GM12878 (cell line): ENCODE measurements around the gene RRAD. TPM values are rescaled to one million over a fixed set of nuclear protein-coding genes. Genes with fewer than 3 reads are reported as not detected.

ENCODE experiments used
- ATAC-seq: fragments of 200-7000 bp; cut with Tn5 transposase; 3 replicates; pipeline ENCODE4 v1.9.1; 2020; ENCODE audit warnings: mild to moderate bottlenecking, moderate library complexity
- BruUV-seq: library from RNA; stranded (reverse); fragments of 400-500 nt; replicated peaks from 2 replicates; lab custom pipeline; 2021; lab: Mats Ljungman, UMichigan
- CTCF ChIA-PET: fragments of 300-600 bp; sonication (Branson Sonifier 250); formaldehyde crosslinking; extraction: SDS; loops from one replicate; lab custom pipeline; 2021; ENCODE audit warnings: inconsistent platforms; lab: Yijun Ruan, JAX
- POLR2A ChIA-PET: fragments of 350-600 bp; formaldehyde crosslinking; extraction: SDS; loops from one replicate; lab custom pipeline; 2021; ENCODE audit warnings: inconsistent platforms; lab: Charles Lee
- RAD21 ChIA-PET: fragments of 300-600 bp; sonication (Branson Sonifier 250); formaldehyde crosslinking; loops from one replicate; lab custom pipeline; 2023; ENCODE audit warnings: antibody characterized with exemption; ENCODE audit not compliant: unreplicated experiment; lab: Charles Lee
- SMC1A ChIA-PET: fragments of 300-600 bp; sonication (Branson Sonifier 250); formaldehyde crosslinking; loops from one replicate; lab custom pipeline; 2023; ENCODE audit not compliant: unreplicated experiment, uncharacterized antibody; lab: Charles Lee
- DNase-seq: peaks from one replicate; pipeline ENCODE4 v3.0.0-alpha.2; 2011; ENCODE audit warnings: low read depth, low spot score
- FAIRE-seq: peaks from 3 replicates; lab custom pipeline; 2011; peaks lifted over from hg19 to GRCh38; lab: Jason Lieb, UNC
- H2AFZ ChIP-seq: 2 replicates; pipeline ENCODE4 v1.6.0; 2011; ENCODE audit warnings: low read depth, low read length, control low read depth; ENCODE audit not compliant: control insufficient read depth
- H3K27ac ChIP-seq: 2 replicates; pipeline ENCODE4 v1.5.1; 2011; ENCODE audit warnings: control low read depth; ENCODE audit not compliant: control insufficient read depth, insufficient read depth
- H3K27me3 ChIP-seq, 2 experiments: replicated peaks in 1 of 2; 2 replicates each; pipeline versions ENCODE4 v1.6.0 to v1.6.1; 2011; ENCODE audit warnings: low read length in 1 of 2; ENCODE audit not compliant: control insufficient read depth in 2 of 2, insufficient read depth in 2 of 2
- H3K36me3 ChIP-seq, 2 experiments: 2 replicates each; pipeline ENCODE4 v1.5.1; 2011; ENCODE audit warnings: low read length in 1 of 2; ENCODE audit not compliant: control insufficient read depth in 2 of 2, insufficient read depth in 2 of 2
- H3K4me1 ChIP-seq: 2 replicates; pipeline ENCODE4 v1.6.1; 2011; ENCODE audit warnings: mild to moderate bottlenecking, low read length, moderate library complexity, mixed read lengths; ENCODE audit not compliant: control insufficient read depth, insufficient read depth
- H3K4me2 ChIP-seq: 2 replicates; pipeline ENCODE4 v1.6.0; 2011; ENCODE audit warnings: control low read depth; ENCODE audit not compliant: control insufficient read depth, insufficient read depth
- H3K4me3 ChIP-seq: fragments of 200-600 bp; sonication (generic); 2 replicates; pipeline ENCODE4 v1.5.1; 2016
- H3K79me2 ChIP-seq: 2 replicates; pipeline ENCODE4 v1.6.0; 2011; ENCODE audit warnings: low read length; ENCODE audit not compliant: control insufficient read depth, insufficient read depth
- H3K9ac ChIP-seq: 2 replicates; pipeline ENCODE4 v1.8.0; 2011; ENCODE audit warnings: low read length, control low read depth, mixed read lengths; ENCODE audit not compliant: control insufficient read depth, insufficient read depth
- H3K9me3 ChIP-seq: replicated peaks from 3 replicates; pipeline ENCODE4 v1.5.1; 2011; ENCODE audit warnings: mild to moderate bottlenecking, low read length; ENCODE audit not compliant: control insufficient read depth, insufficient read depth
- H4K20me1 ChIP-seq: 2 replicates; pipeline ENCODE4 v1.6.0; 2011; ENCODE audit not compliant: control insufficient read depth, insufficient read depth
- ASH2L ChIP-seq: fragments of 300-600, 200-600 bp; sonication (generic); IDR thresholded peaks from 2 replicates; pipeline ENCODE4 v1.6.1; 2017; ENCODE audit warnings: low read depth, mild to moderate bottlenecking, borderline replicate concordance
- BHLHE40 ChIP-seq, 2 experiments: fragments of 450-650 bp in 1 of 2; IDR thresholded peaks; 2 replicates each; pipeline ENCODE4 v1.6.1; 2011 to 2017; ENCODE audit warnings: low read depth in 2 of 2, borderline replicate concordance in 1 of 2, improper control_type of control experiment in 1 of 2, low read length in 1 of 2, mild to moderate bottlenecking in 1 of 2
- ETV6 ChIP-seq, 2 experiments: fragments of 450-650 bp in 1 of 2; IDR thresholded peaks in 1 of 2; conservative IDR thresholded peaks in 1 of 2; 2 replicates each; pipeline ENCODE4 v1.6.1; 2014; ENCODE audit warnings: antibody characterized with exemption in 1 of 2, borderline replicate concordance in 1 of 2, low read depth in 1 of 2, mild to moderate bottlenecking in 1 of 2, moderate library complexity in 1 of 2
- HDGF ChIP-seq: fragments of 450-650 bp; IDR thresholded peaks from 2 replicates; pipeline ENCODE4 v1.6.1; 2016; ENCODE audit warnings: antibody characterized with exemption
- NRF1 ChIP-seq: conservative IDR thresholded peaks from 2 replicates; pipeline ENCODE4 v1.6.1; 2011; ENCODE audit warnings: mild to moderate bottlenecking, low read depth, low read length, improper control_type of control experiment
- PML ChIP-seq: IDR thresholded peaks from 2 replicates; pipeline ENCODE4 v1.6.1; 2012; ENCODE audit warnings: low read length, inconsistent platforms
- POLR2AphosphoS2 ChIP-seq: IDR thresholded peaks from 2 replicates; pipeline ENCODE4 v1.6.1; 2011; ENCODE audit warnings: low read depth, mild to moderate bottlenecking, low read length, improper control_type of control experiment, moderate library complexity
- RAD51 ChIP-seq: fragments of 450-650 bp; IDR thresholded peaks from 2 replicates; pipeline ENCODE4 v1.6.1; 2016; ENCODE audit warnings: moderate library complexity, mild to moderate bottlenecking, inconsistent platforms
- RCOR1 ChIP-seq: conservative IDR thresholded peaks from 2 replicates; pipeline ENCODE4 v1.6.1; 2012; ENCODE audit warnings: low read depth, low read length, improper control_type of control experiment
- RUNX3 ChIP-seq: IDR thresholded peaks from 2 replicates; pipeline ENCODE4 v1.6.1; 2012; ENCODE audit warnings: low read length, inconsistent platforms
- TBL1XR1 ChIP-seq: IDR thresholded peaks from 2 replicates; pipeline ENCODE4 v1.6.1; 2012; ENCODE audit warnings: low read depth, low read length, improper control_type of control experiment
- TCF7 ChIP-seq: IDR thresholded peaks from 2 replicates; pipeline ENCODE4 v1.6.1; 2014; ENCODE audit warnings: antibody characterized with exemption, borderline replicate concordance
- ZNF217 ChIP-seq: fragments of 450-650 bp; IDR thresholded peaks from 2 replicates; pipeline ENCODE4 v1.6.1; 2017; ENCODE audit warnings: antibody characterized with exemption, mild to moderate bottlenecking
- ZNF24 ChIP-seq: fragments of 450-650 bp; IDR thresholded peaks from 2 replicates; pipeline ENCODE4 v1.6.1; 2017; ENCODE audit warnings: antibody characterized with exemption, mild to moderate bottlenecking
- ZNF274 ChIP-seq: IDR thresholded peaks from one replicate; pipeline ENCODE4 v1.8.0; 2011; ENCODE audit not compliant: insufficient read length, insufficient read depth
- WGBS: methylation state at CpG from one replicate; pipeline ENCODE4 v1.1.6; 2016; ENCODE audit warnings: low lambda C conversion rate; ENCODE audit not compliant: insufficient replicate concordance, insufficient coverage; ENCODE audit errors: missing lambda C conversion rate; 5-methylcytosine and 5-hydroxymethylcytosine counted together
- in situ Hi-C: fragments of 300-500 bp; cut with MboI; formaldehyde crosslinking; loops from 9 replicates; pipeline ENCODE4 v1.14.3; 2018; ENCODE audit warnings: mixed read lengths
- intact Hi-C: fragments of 100-400 bp; cut with micrococcal nuclease; formaldehyde crosslinking; loops from one replicate; pipeline ENCODE4 v1.14.2; 2022; ENCODE audit not compliant: unreplicated experiment
- polyA plus RNA-seq, 11 experiments: library from polyadenylated mRNA; depleted of rRNA in 4 of 11; unstranded in 6 of 11; stranded (reverse) in 5 of 11; fragments of >200 nt; fragmentation: Nextera tagmentation in 4 of 11; fragmentation: Illumina TruSeq in 1 of 11; extraction: Ambion mirVana in 4 of 11; extraction: Trizol in 1 of 11; gene quantifications; 1 replicate in 1 of 11; 2 replicates in 10 of 11; pipeline versions ENCODE4 v1.2.1 to v1.2.3, GENCODE V29; 2011 to 2016; ENCODE audit warnings: inconsistent platforms in 2 of 11, missing spikeins in 2 of 11, low read depth in 1 of 11
- total RNA-seq, 4 experiments: library from RNA; depleted of rRNA in 3 of 4; stranded (reverse); fragments of >200 nt in 3 of 4; fragmentation: Illumina TruSeq in 1 of 4; extraction: Trizol in 1 of 4; gene quantifications; 2 replicates each; pipeline versions ENCODE4 v1.2.1 to v1.2.3, GENCODE V29; 2013 to 2021
- TF ChIP-seq, protein P1 (sequence below): fragments of 450-650 bp; IDR thresholded peaks from 2 replicates; pipeline ENCODE4 v1.6.1; 2014; ENCODE audit warnings: mild to moderate bottlenecking
- TF ChIP-seq, protein P2 (sequence below): fragments of 450-650 bp; IDR thresholded peaks from 2 replicates; pipeline ENCODE4 v1.6.1; 2017; ENCODE audit warnings: mild to moderate bottlenecking

Gene RRAD
- total and polyA plus RNA-seq, 10 of the 15 experiments (the other 5 are each of a cell fraction or from before 2014, with no cell fraction given): 0.11 to 8.5 (median 2.8) TPM

DNA sequence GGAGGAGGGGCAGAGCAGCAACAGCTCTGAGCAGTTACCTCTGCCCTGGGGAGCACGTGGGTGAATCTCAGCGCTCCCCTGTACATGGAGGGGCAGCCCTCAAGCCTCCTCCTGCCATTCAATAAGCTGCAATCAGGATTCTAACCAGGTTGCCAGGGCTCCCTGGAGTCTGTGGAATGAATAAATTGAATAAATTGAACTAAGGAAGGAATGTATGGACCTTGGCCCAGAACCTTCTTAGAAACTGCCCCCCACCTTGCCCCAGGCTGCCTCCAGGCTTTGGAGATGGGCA, 5.1 kb downstream of the RRAD start:
- Histone ChIP-seq H3K79me2 (no peaks in the 10 kb centered on the region), H2AFZ (no peak overlapping the region), H4K20me1 (no peaks in the 10 kb centered on the region), H3K4me1 (peaks cover 2% of the 10 kb centered on the region), H3K27ac (no peak overlapping the region)
- BruUV-seq: no TSS peak
- POLR2A ChIA-PET: interaction anchor here (0.5 kb wide), 1 partner anchor 415 kb away, joined by 5 read pairs; no protein-coding TSS in a partner anchor
- in situ Hi-C loops: no loop called here
- TF ChIP-seq HDGF (no peak), RUNX3 (no peak), NRF1 (no peak), POLR2AphosphoS2 (no peak), TBL1XR1 (no peak), ETV6 (conservative IDR thresholded peaks at IDR 0.05 in 1 of 2, IDR thresholded peaks at IDR 0.05 in 1 of 2; ENCODE audit: borderline replicate concordance in 1 of 2, low read depth in 1 of 2) (no peak), RAD51 (no peak), ASH2L (no peak), TCF7 (no peak), BHLHE40 (IDR thresholded peaks at IDR 0.05; ENCODE audit: borderline replicate concordance in 1 of 2, low read depth in 2 of 2, low read length in 1 of 2) (no peak), ZNF274 (no peak), ZNF217 (no peak), RCOR1 (no peak), PML (no peak), ZNF24 (no peak)
- TF ChIP-seq, protein P1, sequence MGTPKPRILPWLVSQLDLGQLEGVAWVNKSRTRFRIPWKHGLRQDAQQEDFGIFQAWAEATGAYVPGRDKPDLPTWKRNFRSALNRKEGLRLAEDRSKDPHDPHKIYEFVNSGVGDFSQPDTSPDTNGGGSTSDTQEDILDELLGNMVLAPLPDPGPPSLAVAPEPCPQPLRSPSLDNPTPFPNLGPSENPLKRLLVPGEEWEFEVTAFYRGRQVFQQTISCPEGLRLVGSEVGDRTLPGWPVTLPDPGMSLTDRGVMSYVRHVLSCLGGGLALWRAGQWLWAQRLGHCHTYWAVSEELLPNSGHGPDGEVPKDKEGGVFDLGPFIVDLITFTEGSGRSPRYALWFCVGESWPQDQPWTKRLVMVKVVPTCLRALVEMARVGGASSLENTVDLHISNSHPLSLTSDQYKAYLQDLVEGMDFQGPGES: no peak
- TF ChIP-seq, protein P2, sequence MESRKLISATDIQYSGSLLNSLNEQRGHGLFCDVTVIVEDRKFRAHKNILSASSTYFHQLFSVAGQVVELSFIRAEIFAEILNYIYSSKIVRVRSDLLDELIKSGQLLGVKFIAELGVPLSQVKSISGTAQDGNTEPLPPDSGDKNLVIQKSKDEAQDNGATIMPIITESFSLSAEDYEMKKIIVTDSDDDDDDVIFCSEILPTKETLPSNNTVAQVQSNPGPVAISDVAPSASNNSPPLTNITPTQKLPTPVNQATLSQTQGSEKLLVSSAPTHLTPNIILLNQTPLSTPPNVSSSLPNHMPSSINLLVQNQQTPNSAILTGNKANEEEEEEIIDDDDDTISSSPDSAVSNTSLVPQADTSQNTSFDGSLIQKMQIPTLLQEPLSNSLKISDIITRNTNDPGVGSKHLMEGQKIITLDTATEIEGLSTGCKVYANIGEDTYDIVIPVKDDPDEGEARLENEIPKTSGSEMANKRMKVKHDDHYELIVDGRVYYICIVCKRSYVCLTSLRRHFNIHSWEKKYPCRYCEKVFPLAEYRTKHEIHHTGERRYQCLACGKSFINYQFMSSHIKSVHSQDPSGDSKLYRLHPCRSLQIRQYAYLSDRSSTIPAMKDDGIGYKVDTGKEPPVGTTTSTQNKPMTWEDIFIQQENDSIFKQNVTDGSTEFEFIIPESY: no peak
- TF ChIP-seq, all 136 proteins: peak for 0
- WGBS: 32% methylated on average over 2 of the region's 2 CpGs
- FAIRE-seq (no peak), DNase-seq (no peak), ATAC-seq (no peak)
- H3K4me2 ChIP-seq: no peak overlapping the region
- H3K9me3 ChIP-seq: no peaks in the 10 kb centered on the region
- ChIA-PET CTCF (interaction anchor here (1.0 to 1.1 kb wide), 2 partner anchors 13 to 25 kb away, joined by 3 read pairs; no protein-coding TSS in a partner anchor), SMC1A (interaction anchor here (1.1 kb wide), 1 partner anchor 9 kb away, joined by 3 read pairs; no protein-coding TSS in a partner anchor), RAD21 (no interaction called here)
- H3K4me3 ChIP-seq: no peak overlapping the region
- H3K36me3 ChIP-seq: no peaks in the 10 kb centered on the region
- H3K9ac ChIP-seq: no peak overlapping the region
- intact Hi-C loops: no loop called here
- peaks cover 0 to 3% of the 10 kb centered on the region in 2 experiments; a peak in 3 of 4 replicates for H3K27me3 ChIP-seq
